HepG2 (cell line): ENCODE results near the gene GIN1. TPM values are rescaled to one million over a fixed set of nuclear protein-coding genes. Genes with fewer than 3 reads are reported as not detected.

Experiments
- CEBPB ChIP-seq: IDR thresholded peaks from 2 replicates; pipeline ENCODE4 v1.6.1; 2011; ENCODE audit warnings: low read depth, low read length, improper control_type of control experiment, borderline replicate concordance
- EP300 ChIP-seq, 3 experiments: sonication (generic) in 1 of 3; formaldehyde crosslinking in 1 of 3; IDR thresholded peaks; 2 replicates each; pipeline versions ENCODE4 v1.5.1 to v1.6.1; 2011 to 2020; ENCODE audit warnings: low read depth in 2 of 3, low read length in 2 of 3, borderline replicate concordance in 1 of 3, improper control_type of control experiment in 1 of 3, mild to moderate bottlenecking in 1 of 3, missing genetic modification reagents in 1 of 3, moderate library complexity in 1 of 3
- FOXJ3 ChIP-seq: sonication (generic); formaldehyde crosslinking; IDR thresholded peaks from 2 replicates; pipeline ENCODE4 v1.4.0; 2020; ENCODE audit warnings: missing genetic modification reagents, mild to moderate bottlenecking, borderline replicate concordance
- FOXO4 ChIP-seq: sonication (generic); formaldehyde crosslinking; conservative IDR thresholded peaks from 2 replicates; pipeline ENCODE4 v1.8.1; 2023; ENCODE audit warnings: missing genetic modification reagents
- HNRNPK ChIP-seq: fragments of 200-400 bp; formaldehyde crosslinking; IDR thresholded peaks from 2 replicates; pipeline ENCODE4 v1.6.1; 2018; ENCODE audit warnings: low read length, low read depth, moderate library complexity, mild to moderate bottlenecking; ENCODE audit not compliant: poor library complexity, severe bottlenecking
- HNRNPLL ChIP-seq: fragments of 200-400 bp; formaldehyde crosslinking; IDR thresholded peaks from 2 replicates; pipeline ENCODE4 v1.6.1; 2017; ENCODE audit warnings: mild to moderate bottlenecking, low read depth, low read length; ENCODE audit not compliant: poor library complexity, severe bottlenecking
- STAT6 ChIP-seq: sonication (generic); formaldehyde crosslinking; IDR thresholded peaks from 2 replicates; pipeline ENCODE4 v1.4.0; 2020; ENCODE audit warnings: missing genetic modification reagents, mild to moderate bottlenecking, borderline replicate concordance
- TCF12 ChIP-seq, 2 experiments: fragments of 450-650 bp in 1 of 2; sonication (generic) in 1 of 2; formaldehyde crosslinking in 1 of 2; IDR thresholded peaks; 2 replicates each; pipeline versions ENCODE4 v1.6.1 to v1.8.0; 2017 to 2022; ENCODE audit warnings: antibody characterized with exemption in 1 of 2, mild to moderate bottlenecking in 1 of 2, missing genetic modification reagents in 1 of 2, moderate library complexity in 1 of 2
- TCF7L2 ChIP-seq: IDR thresholded peaks from 2 replicates; pipeline ENCODE4 v1.6.1; 2011; ENCODE audit warnings: mild to moderate bottlenecking, low read depth, low read length, moderate library complexity
- THYN1 ChIP-seq: sonication (generic); formaldehyde crosslinking; IDR thresholded peaks from 2 replicates; pipeline ENCODE4 v1.8.1; 2023; ENCODE audit warnings: low read depth, mild to moderate bottlenecking, moderate library complexity, missing genetic modification reagents, borderline replicate concordance
- UBTF ChIP-seq: sonication (generic); formaldehyde crosslinking; IDR thresholded peaks from 2 replicates; pipeline ENCODE4 v1.4.0; 2020; ENCODE audit warnings: mild to moderate bottlenecking, missing genetic modification reagents
- ZFP1 ChIP-seq: IDR thresholded peaks from 2 replicates; pipeline ENCODE4 v1.6.1; 2016
- ZNF17 ChIP-seq: sonication (generic); formaldehyde crosslinking; IDR thresholded peaks from 2 replicates; pipeline ENCODE4 v1.5.0; 2020; ENCODE audit warnings: mild to moderate bottlenecking, missing genetic modification reagents
- ZNF703 ChIP-seq: sonication (generic); formaldehyde crosslinking; IDR thresholded peaks from 2 replicates; pipeline ENCODE4 v1.5.1; 2020; ENCODE audit warnings: missing genetic modification reagents, mild to moderate bottlenecking, moderate library complexity, borderline replicate concordance
- ZNF724P ChIP-seq: sonication (generic); formaldehyde crosslinking; IDR thresholded peaks from 2 replicates; pipeline ENCODE4 v1.8.0; 2022; ENCODE audit warnings: missing genetic modification reagents, borderline replicate concordance
- ZSCAN31 ChIP-seq: sonication (generic); formaldehyde crosslinking; IDR thresholded peaks from 2 replicates; pipeline ENCODE4 v1.5.0; 2020; ENCODE audit warnings: low read depth, mild to moderate bottlenecking, missing genetic modification reagents
- ZUFSP ChIP-seq: sonication (generic); formaldehyde crosslinking; IDR thresholded peaks from 2 replicates; pipeline ENCODE4 v1.9.0; 2021; ENCODE audit warnings: missing genetic modification reagents, mild to moderate bottlenecking, borderline replicate concordance
- polyA plus RNA-seq, 8 experiments: library from polyadenylated mRNA; depleted of rRNA in 3 of 8; stranded (reverse) in 7 of 8; unstranded in 1 of 8; fragments of >200 nt; fragmentation: Illumina TruSeq in 4 of 8; extraction: Trizol in 4 of 8; gene quantifications; 2 replicates each; pipeline versions ENCODE4 v1.2.1 to v1.2.3, GENCODE V29; 2011 to 2016; ENCODE audit warnings: low read depth in 4 of 8, missing spikeins in 1 of 8, mixed read lengths in 1 of 8; ENCODE audit not compliant: insufficient read depth in 1 of 8
- total RNA-seq, 5 experiments: library from RNA; depleted of rRNA; stranded (reverse); fragments of >200 nt; fragmentation: Illumina TruSeq; extraction: Trizol; gene quantifications; 2 replicates each; pipeline ENCODE4 v1.2.3, GENCODE V29; 2016; ENCODE audit warnings: low read depth in 1 of 5

GIN1 gene
- total and polyA plus RNA-seq, 2 of the 13 experiments (the other 11 are each of a cell fraction or from before 2014, with no cell fraction given), result 1.7 to 7.7 TPM

GRCh38 chr5:103119765-103120606 lies at the start of gene GIN1, which contains the start of gene PPIP5K2 (continued):
- TF ChIP-seq HNRNPK, result no peak
- peak; percentile 65; the same call in 1 of the 2 replicates for TF ChIP-seq ZFP1 (CRISPR knock-in tag)
- 0 out of 2 replicates have a peak, but pooled peaks have one; percentile 36 for TF ChIP-seq THYN1
- no peak for TF ChIP-seq ZNF17 (CRISPR knock-in tag)
- peak; percentile 73; the same call in 1 of the 2 replicates for TF ChIP-seq FOXJ3
- TF ChIP-seq TCF12 (IDR thresholded peaks at IDR 0.05), result no peak
- TF ChIP-seq TCF12 (CRISPR knock-in tag; IDR thresholded peaks at IDR 0.05), result no peak
- TF ChIP-seq ZNF703, result no peak; the same call in 1 of the 2 replicates
- no peak; the same call in 1 of the 2 replicates for TF ChIP-seq STAT6 (CRISPR knock-in tag)
- TF ChIP-seq UBTF (CRISPR knock-in tag), result peak; percentile 98
- peak; percentile 35; the same call in 1 of the 2 replicates for TF ChIP-seq ZSCAN31 (CRISPR knock-in tag)
- TF ChIP-seq EP300 (IDR thresholded peaks at IDR 0.05; ENCODE audit: low read depth in 2 of 2, low read length in 2 of 2), result peak in 1 of 2 experiments; percentile 66; a peak in 3 of 4 replicates
- 0 out of 2 replicates have a peak, but pooled peaks have one; percentile 2 for TF ChIP-seq EP300 (CRISPR knock-in tag; IDR thresholded peaks at IDR 0.05; ENCODE audit: borderline replicate concordance)
- TF ChIP-seq HNRNPLL, result peak; percentile 52
- peak; percentile 75; the same call in 1 of the 2 replicates for TF ChIP-seq ZNF724P (CRISPR knock-in tag)
- no peak for TF ChIP-seq ZUFSP (CRISPR knock-in tag)
- TF ChIP-seq TCF7L2, result no peak
- TF ChIP-seq FOXO4 (CRISPR knock-in tag), result no peak
- peak; percentile 78 for TF ChIP-seq CEBPB
